ENCODE data around the gene NAA11. TPM values are rescaled to one million over a fixed set of nuclear protein-coding genes. Genes with fewer than 3 reads are reported as not detected.

NAA11 gene
- not detected for total RNA-seq (ENCODE audit: unreplicated experiment)
- long read RNA-seq: 0 reads

DNA sequence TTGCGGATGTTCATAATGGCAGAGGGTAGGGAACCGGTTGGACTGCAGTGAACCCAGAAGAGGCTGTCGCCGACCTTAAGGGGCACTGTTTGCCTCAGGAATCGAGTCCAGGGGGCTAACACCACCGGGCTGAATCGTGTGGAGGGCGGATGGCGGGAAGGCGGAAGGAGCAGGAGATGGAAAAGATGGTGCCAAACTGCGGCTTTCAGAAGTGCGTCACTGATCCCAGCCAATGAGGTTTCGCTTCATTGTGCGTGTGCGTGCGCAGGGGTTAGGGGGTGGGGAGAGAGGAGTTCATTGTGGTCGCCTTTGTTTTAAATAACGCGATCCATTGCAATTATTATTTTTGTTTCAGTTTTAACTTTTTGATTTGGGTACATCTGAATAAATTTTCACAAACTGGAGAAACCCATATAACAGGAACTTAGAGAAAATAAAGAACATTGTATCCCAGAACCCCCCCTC is at the start of gene NAA11:
TSS of gene NAA11 (minus strand) at position 198 of the 465 bp plus-strand sequence. CDS start at position 14, 184 bp downstream.
- no peak for DNase-seq (ENCODE audit: low spot score)
- Mint-ChIP-seq H3K9me3 (ENCODE audit: unreplicated experiment) (no peaks in the 10 kb centered on the region), H3K27ac (ENCODE audit: unreplicated experiment) (no peak within 1 kb of the TSS), H3K4me3 (ENCODE audit: unreplicated experiment) (no peak within 1 kb of the TSS), H3K36me3 (ENCODE audit: low read depth, unreplicated experiment) (no peaks in the 10 kb centered on the region), H3K27me3 (ENCODE audit: unreplicated experiment) (no peaks in the 10 kb centered on the region), H3K4me1 (ENCODE audit: unreplicated experiment) (peaks cover under 1% of the 10 kb centered on the region)
- TF ChIP-seq, protein P1, sequence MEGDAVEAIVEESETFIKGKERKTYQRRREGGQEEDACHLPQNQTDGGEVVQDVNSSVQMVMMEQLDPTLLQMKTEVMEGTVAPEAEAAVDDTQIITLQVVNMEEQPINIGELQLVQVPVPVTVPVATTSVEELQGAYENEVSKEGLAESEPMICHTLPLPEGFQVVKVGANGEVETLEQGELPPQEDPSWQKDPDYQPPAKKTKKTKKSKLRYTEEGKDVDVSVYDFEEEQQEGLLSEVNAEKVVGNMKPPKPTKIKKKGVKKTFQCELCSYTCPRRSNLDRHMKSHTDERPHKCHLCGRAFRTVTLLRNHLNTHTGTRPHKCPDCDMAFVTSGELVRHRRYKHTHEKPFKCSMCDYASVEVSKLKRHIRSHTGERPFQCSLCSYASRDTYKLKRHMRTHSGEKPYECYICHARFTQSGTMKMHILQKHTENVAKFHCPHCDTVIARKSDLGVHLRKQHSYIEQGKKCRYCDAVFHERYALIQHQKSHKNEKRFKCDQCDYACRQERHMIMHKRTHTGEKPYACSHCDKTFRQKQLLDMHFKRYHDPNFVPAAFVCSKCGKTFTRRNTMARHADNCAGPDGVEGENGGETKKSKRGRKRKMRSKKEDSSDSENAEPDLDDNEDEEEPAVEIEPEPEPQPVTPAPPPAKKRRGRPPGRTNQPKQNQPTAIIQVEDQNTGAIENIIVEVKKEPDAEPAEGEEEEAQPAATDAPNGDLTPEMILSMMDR (IDR thresholded peaks at IDR 0.05; ENCODE audit: unreplicated experiment): no peak

DNA sequence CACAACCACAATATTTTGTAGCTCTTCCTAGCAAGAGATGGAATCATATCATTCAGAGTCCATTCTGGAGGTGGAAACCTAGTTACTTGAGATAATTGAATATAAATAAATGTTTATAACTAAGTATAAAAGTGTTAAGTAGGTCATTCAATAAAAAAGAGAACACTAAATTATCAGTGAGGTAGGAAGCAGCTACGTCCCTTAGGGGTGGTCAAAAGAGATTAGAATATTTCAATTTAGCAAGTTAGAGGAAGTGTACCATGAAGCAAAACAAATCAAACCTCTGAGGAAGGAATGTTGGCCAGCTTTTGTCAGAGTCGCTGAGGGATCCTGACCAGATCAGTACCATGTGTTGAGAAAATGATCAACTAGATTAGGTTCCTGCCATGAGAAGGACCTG is 44.2 kb upstream of the NAA11 start:
- H3K4me3 Mint-ChIP-seq (ENCODE audit: unreplicated experiment): no peak overlapping the region
- TF ChIP-seq, protein P1 (IDR thresholded peaks at IDR 0.05; ENCODE audit: unreplicated experiment): no peak
- DNase-seq (ENCODE audit: low spot score): no peak
- H3K36me3 Mint-ChIP-seq (ENCODE audit: low read depth, unreplicated experiment): no peaks in the 10 kb centered on the region
- H3K27me3 Mint-ChIP-seq (ENCODE audit: unreplicated experiment): no peaks in the 10 kb centered on the region
- H3K9me3 Mint-ChIP-seq (ENCODE audit: unreplicated experiment): no peaks in the 10 kb centered on the region
- H3K27ac Mint-ChIP-seq (ENCODE audit: unreplicated experiment): no peak overlapping the region
- no peaks in the 10 kb centered on the region for H3K4me1 Mint-ChIP-seq (ENCODE audit: unreplicated experiment)

DNA sequence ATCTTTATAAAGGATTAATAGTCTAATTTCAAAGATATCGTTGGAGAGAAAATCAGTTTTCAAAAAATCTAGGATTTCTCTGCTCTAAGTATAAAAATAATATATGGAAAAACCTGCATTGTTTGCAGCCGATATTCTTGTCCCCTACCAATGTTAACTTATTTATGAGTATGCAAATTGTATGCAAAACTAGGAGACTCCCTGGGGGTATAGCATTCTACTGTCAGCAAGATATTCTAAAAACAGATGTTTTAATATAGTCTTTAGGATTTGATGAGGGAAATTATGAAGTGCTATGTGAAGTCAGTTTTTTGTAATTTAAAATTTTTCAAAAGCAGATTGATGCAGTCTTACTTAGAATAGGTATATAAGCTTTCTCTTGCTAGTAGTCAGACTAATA is 41.2 kb upstream of the NAA11 start:
- Mint-ChIP-seq H3K4me1 (ENCODE audit: unreplicated experiment) (no peaks in the 10 kb centered on the region), H3K9me3 (ENCODE audit: unreplicated experiment) (no peaks in the 10 kb centered on the region), H3K27me3 (ENCODE audit: unreplicated experiment) (no peaks in the 10 kb centered on the region), H3K4me3 (ENCODE audit: unreplicated experiment) (no peak overlapping the region), H3K27ac (ENCODE audit: unreplicated experiment) (no peak overlapping the region), H3K36me3 (ENCODE audit: low read depth, unreplicated experiment) (no peaks in the 10 kb centered on the region)
- DNase-seq (ENCODE audit: low spot score): no peak
- TF ChIP-seq, protein P1 (IDR thresholded peaks at IDR 0.05; ENCODE audit: unreplicated experiment): no peak

DNA sequence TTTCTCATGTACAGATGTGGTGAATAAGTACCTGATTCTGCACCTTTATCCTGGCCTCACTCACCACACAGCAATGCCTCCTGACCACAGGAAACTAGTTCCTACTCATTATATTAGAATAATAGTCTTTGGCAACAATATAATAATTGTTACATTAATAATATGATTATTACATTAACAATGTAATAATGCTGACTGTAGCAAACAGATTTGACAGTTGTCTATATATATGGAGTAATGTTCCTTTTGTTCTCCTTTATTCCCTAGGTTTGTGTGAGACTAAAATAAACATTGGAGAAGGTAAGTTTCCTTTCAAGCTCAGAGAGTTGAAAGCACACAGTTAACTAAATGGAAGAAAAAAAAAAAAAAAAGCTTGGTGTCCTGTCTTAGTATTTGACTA is 40.6 kb upstream of the NAA11 start:
- Mint-ChIP-seq H3K4me1 (ENCODE audit: unreplicated experiment) (no peaks in the 10 kb centered on the region), H3K27me3 (ENCODE audit: unreplicated experiment) (no peaks in the 10 kb centered on the region), H3K27ac (ENCODE audit: unreplicated experiment) (no peak overlapping the region), H3K36me3 (ENCODE audit: low read depth, unreplicated experiment) (no peaks in the 10 kb centered on the region), H3K9me3 (ENCODE audit: unreplicated experiment) (no peaks in the 10 kb centered on the region), H3K4me3 (ENCODE audit: unreplicated experiment) (no peak overlapping the region)
- TF ChIP-seq, protein P1 (IDR thresholded peaks at IDR 0.05; ENCODE audit: unreplicated experiment): no peak
- no peak for DNase-seq (ENCODE audit: low spot score)

DNA sequence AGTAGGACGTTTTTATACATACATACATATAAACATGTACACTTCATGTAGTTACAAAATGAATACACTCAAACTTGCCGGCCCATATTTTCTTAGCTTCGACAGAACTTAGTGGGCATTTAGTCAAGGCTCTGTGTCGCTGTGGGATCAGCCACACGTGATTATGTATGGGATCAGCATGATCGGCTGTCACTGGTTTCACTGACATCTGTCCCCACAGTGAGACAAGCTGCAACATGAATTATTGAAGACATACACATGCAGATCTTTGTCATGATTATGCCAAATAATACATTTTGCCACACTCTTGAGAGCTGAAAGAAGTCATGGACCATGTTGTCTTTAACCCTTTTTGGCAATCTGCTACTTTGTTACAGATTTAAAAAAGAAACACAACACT is 38.2 kb upstream of the NAA11 start:
- H3K4me3 Mint-ChIP-seq (ENCODE audit: unreplicated experiment): no peak overlapping the region
- TF ChIP-seq, protein P1 (IDR thresholded peaks at IDR 0.05; ENCODE audit: unreplicated experiment): no peak
- H3K4me1 Mint-ChIP-seq (ENCODE audit: unreplicated experiment): no peaks in the 10 kb centered on the region
- no peak overlapping the region for H3K27ac Mint-ChIP-seq (ENCODE audit: unreplicated experiment)
- no peak for DNase-seq (ENCODE audit: low spot score)
- no peaks in the 10 kb centered on the region for H3K9me3 Mint-ChIP-seq (ENCODE audit: unreplicated experiment)
- no peaks in the 10 kb centered on the region for H3K27me3 Mint-ChIP-seq (ENCODE audit: unreplicated experiment)
- no peaks in the 10 kb centered on the region for H3K36me3 Mint-ChIP-seq (ENCODE audit: low read depth, unreplicated experiment)

All from endothelial cell (in vitro differentiated cells).